ENCODE data around the gene TFAP2E.

- no peak for TF ChIP-seq EP300 (IDR thresholded peaks at IDR 0.05; ENCODE audit: borderline replicate concordance)
- TF ChIP-seq REST (IDR thresholded peaks at IDR 0.05; ENCODE audit: low read depth): no peak
- no peak for TF ChIP-seq CEBPB (IDR thresholded peaks at IDR 0.05)
- no peak for TF ChIP-seq TAF1 (IDR thresholded peaks at IDR 0.05; ENCODE audit: low read depth)
- no peak for TF ChIP-seq EGR1 (IDR thresholded peaks at IDR 0.05)
- TF ChIP-seq NFIC (IDR thresholded peaks at IDR 0.05): no peak
- TF ChIP-seq RAD21 (IDR thresholded peaks at IDR 0.05; ENCODE audit: low read depth): no peak
Observed at GRCh38 chr1:35546614-35547013, 26.5 kb upstream of the TFAP2E start.

Data from Ishikawa (cell line).